Smooth muscle cell (in vitro differentiated cells): Measurements from ENCODE around the gene TSPEAR. TPM values are rescaled to one million over a fixed set of nuclear protein-coding genes. Genes with fewer than 3 reads are reported as not detected.

Source experiments
- DNase-seq: peaks from one replicate; lab custom pipeline; 2025; ENCODE audit not compliant: unreplicated experiment; lab: John Stamatoyannopoulos, UW
- H2AFZ ChIP-seq: fragments of 200-600 bp; sonication (generic); 2 replicates; pipeline ENCODE4 v1.6.0; 2016; ENCODE audit warnings: antibody characterized with exemption, low read depth, mild to moderate bottlenecking
- H3F3A ChIP-seq: fragments of 200-600 bp; sonication (generic); 2 replicates; pipeline ENCODE4 v1.6.0; 2017; ENCODE audit warnings: antibody characterized with exemption, low read depth
- H3K27ac ChIP-seq: fragments of 200-600 bp; sonication (generic); 2 replicates; pipeline ENCODE4 v1.5.1; 2016; ENCODE audit warnings: low read depth, mild to moderate bottlenecking
- H3K27me3 ChIP-seq: fragments of 200-600 bp; sonication (generic); 2 replicates; pipeline ENCODE4 v1.6.1; 2016; ENCODE audit warnings: low read depth, mild to moderate bottlenecking
- H3K36me3 ChIP-seq: fragments of 200-600 bp; sonication (generic); 2 replicates; pipeline ENCODE4 v1.5.1; 2016; ENCODE audit warnings: low read depth
- H3K4me1 ChIP-seq: fragments of 200-600 bp; sonication (generic); 2 replicates; pipeline ENCODE4 v1.5.1; 2016; ENCODE audit warnings: low read depth
- H3K4me2 ChIP-seq: fragments of 200-600 bp; sonication (generic); 2 replicates; pipeline ENCODE4 v1.6.0; 2016; ENCODE audit warnings: mild to moderate bottlenecking
- H3K4me3 ChIP-seq: fragments of 200-600 bp; sonication (generic); 2 replicates; pipeline ENCODE4 v1.5.1; 2016; ENCODE audit warnings: mild to moderate bottlenecking
- H3K79me2 ChIP-seq: fragments of 200-600 bp; sonication (generic); 2 replicates; pipeline ENCODE4 v1.6.0; 2016; ENCODE audit warnings: low read depth, mild to moderate bottlenecking
- H3K9ac ChIP-seq: fragments of 200-600 bp; sonication (generic); 2 replicates; pipeline ENCODE4 v1.6.0; 2016; ENCODE audit warnings: low read depth
- H3K9me3 ChIP-seq: fragments of 200-600 bp; sonication (generic); replicated peaks from 2 replicates; pipeline ENCODE4 v1.5.1; 2016; ENCODE audit warnings: low read depth
- H4K20me1 ChIP-seq: fragments of 200-600 bp; sonication (generic); 2 replicates; pipeline ENCODE4 v1.6.0; 2016; ENCODE audit warnings: low read depth
- WGBS: methylation state at CpG from one replicate; pipeline ENCODE4 v1.1.7; 2016; ENCODE audit warnings: low lambda C conversion rate; 5-methylcytosine and 5-hydroxymethylcytosine counted together
- polyA plus RNA-seq: library from polyadenylated mRNA; unstranded; fragments of >200 nt; fragmentation: Nextera tagmentation; extraction: Ambion mirVana; gene quantifications from 2 replicates; pipeline ENCODE4 v1.2.1, GENCODE V29; 2016
- total RNA-seq: library from RNA; depleted of rRNA; stranded (reverse); fragments of >200 nt; gene quantifications from 2 replicates; pipeline ENCODE4 v1.2.3, GENCODE V29; 2014
- TF ChIP-seq, protein P1 (sequence below): fragments of 200-600 bp; sonication (generic); IDR thresholded peaks from 2 replicates; pipeline ENCODE4 v1.5.1; 2017; ENCODE audit warnings: borderline replicate concordance, mild to moderate bottlenecking, antibody characterized with exemption; ENCODE audit not compliant: insufficient read depth, poor library complexity, severe bottlenecking

Gene TSPEAR
- total and polyA plus RNA-seq, 2 experiments from 2014 or later = 0.71 TPM; not detected in 1

DNA sequence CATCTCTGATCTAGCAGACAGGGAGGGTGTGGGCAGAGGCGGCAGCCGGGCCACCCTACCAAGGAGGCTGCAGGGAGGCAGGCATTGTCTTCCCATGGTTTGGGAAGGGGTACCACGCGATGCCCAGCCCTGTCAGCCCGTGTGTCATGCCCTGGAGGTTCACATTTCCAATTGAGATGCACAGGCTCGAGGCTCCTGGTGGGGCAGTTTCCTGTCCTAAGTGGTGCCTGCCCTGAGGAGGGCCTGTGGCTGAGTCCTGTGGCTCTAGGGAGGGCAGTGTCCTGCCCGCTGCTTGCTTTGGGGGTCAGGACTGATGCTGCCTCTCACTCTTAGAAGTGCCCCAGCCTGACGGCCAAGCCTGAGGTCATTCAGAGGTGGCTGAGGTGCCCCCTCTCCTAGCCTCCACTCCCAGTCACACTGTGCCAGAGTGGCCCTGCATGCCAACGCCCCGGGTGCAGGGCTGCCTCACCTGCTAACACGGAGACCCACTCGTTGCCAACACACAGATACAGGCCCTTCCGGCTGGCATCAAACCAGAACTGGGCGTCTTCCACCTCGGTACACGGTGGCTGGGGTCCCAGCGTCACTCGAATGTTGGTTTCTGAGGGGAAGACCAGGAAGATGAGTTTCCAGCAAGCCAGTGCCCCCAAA is 183.3 kb downstream of the TSPEAR start:
- 90% methylated on average over 18 of the region's 18 CpGs for WGBS
- TF ChIP-seq, protein P1, sequence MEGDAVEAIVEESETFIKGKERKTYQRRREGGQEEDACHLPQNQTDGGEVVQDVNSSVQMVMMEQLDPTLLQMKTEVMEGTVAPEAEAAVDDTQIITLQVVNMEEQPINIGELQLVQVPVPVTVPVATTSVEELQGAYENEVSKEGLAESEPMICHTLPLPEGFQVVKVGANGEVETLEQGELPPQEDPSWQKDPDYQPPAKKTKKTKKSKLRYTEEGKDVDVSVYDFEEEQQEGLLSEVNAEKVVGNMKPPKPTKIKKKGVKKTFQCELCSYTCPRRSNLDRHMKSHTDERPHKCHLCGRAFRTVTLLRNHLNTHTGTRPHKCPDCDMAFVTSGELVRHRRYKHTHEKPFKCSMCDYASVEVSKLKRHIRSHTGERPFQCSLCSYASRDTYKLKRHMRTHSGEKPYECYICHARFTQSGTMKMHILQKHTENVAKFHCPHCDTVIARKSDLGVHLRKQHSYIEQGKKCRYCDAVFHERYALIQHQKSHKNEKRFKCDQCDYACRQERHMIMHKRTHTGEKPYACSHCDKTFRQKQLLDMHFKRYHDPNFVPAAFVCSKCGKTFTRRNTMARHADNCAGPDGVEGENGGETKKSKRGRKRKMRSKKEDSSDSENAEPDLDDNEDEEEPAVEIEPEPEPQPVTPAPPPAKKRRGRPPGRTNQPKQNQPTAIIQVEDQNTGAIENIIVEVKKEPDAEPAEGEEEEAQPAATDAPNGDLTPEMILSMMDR = no peak
- Histone ChIP-seq H4K20me1 (no peaks in the 10 kb centered on the region), H2AFZ (no peak overlapping the region), H3K79me2 (no peaks in the 10 kb centered on the region), H3F3A (no peaks in the 10 kb centered on the region), H3K4me3 (no peak overlapping the region), H3K36me3 (no peaks in the 10 kb centered on the region), H3K4me1 (no peaks in the 10 kb centered on the region), H3K27ac (no peak overlapping the region), H3K9me3 (no peaks in the 10 kb centered on the region), H3K27me3 (no peaks in the 10 kb centered on the region), H3K4me2 (no peak overlapping the region), H3K9ac (no peak overlapping the region)
- no peak for DNase-seq

DNA sequence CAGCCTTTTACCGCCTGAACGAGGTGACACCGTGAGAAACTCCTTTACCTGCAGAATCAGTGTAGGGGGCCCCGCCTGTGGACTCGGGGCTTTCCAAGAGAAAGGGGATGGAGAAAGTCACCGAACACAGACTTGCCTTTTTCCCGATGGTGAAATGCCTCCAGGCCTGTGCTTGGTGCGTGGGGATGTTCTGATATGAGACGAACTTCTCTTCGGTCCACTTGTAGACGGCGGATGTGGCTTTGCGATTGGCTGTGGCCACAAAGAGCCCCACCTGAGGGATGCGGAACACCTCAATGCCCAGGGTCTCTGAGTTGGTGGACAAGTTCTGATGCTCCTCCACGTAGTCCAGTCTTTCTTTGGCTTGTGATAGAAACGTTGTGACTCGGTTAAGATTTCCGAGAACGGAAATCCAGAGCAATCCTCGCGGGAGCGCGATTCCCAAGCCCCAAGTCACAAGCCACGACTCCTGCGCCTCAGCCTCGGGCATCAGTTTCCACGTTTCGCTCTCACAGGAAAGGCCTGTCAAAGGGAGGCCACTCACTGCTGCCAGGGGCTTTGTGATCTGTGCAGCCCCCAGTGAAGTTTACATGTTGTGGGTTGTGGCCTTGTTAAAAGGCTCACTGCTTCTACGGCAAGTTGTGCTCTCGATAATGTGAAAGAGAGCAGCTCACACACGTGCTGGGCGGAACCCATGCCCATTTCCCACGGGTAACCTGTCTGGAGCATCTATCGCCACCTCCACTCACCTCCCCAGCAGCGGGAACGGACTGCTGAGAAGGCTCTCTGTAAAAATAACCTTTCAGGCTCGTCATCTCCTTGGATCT is 184.0 kb downstream of the TSPEAR start:
- no peaks in the 10 kb centered on the region for H3K36me3 ChIP-seq
- no peaks in the 10 kb centered on the region for H3K4me1 ChIP-seq
- H3K4me3 ChIP-seq = no peak overlapping the region
- H3K27ac ChIP-seq = no peak overlapping the region
- H3K4me2 ChIP-seq = no peak overlapping the region
- TF ChIP-seq, protein P1 = no peak
- no peak overlapping the region for H2AFZ ChIP-seq
- H3K9ac ChIP-seq = no peak overlapping the region
- 94% methylated on average over 37 of the region's 37 CpGs for WGBS
- H3K79me2 ChIP-seq = no peaks in the 10 kb centered on the region
- H3K9me3 ChIP-seq = no peaks in the 10 kb centered on the region
- H3F3A ChIP-seq = no peaks in the 10 kb centered on the region
- H3K27me3 ChIP-seq = no peaks in the 10 kb centered on the region
- no peak for DNase-seq
- no peaks in the 10 kb centered on the region for H4K20me1 ChIP-seq

DNA sequence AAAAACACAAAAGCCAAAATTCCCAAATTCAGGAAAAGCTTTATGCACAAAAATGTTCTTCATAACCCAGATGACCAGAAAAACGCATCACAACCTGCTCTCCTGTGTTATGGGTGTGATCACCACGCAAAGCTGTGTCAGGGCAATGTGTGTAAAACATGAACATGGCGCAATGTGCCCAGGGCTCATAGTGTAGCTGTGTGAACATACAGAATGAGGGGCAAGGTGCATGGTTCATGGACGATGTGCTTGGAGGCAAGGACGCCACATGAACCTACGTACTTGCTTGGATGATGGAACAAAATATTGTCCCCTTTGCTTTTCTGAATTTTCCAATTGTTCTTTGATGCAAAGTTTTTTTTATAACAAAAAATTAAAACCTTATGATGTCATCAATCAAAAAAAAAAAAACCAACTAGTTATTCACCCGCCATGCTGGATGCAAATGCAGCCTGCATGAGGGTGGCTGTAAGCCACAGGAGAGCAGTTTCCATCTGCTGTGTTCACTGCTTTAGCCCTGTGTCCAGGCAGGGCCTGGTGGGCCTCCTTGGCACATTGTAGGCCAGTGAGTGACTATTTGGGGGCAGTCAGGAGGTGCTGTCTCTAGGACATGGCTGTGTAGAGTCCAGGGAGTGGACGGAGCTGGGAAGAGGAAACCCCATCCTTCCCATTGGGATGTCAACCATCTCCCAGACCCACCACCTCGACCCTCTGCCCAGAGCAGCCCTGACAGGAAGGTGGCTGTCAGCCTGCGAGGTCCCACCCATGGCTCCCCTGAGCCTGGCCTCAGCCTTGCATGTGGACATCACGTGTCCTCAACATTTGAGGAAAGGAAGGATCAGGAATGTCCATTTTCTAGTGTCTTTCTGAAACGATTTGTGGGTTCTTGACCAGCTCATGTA is 185.0 kb downstream of the TSPEAR start:
- no peak for DNase-seq
- 92% methylated on average over 12 of the region's 12 CpGs for WGBS

More for the DNA sequence above, 185.0 kb downstream of the TSPEAR start:
- Histone ChIP-seq H2AFZ (no peak overlapping the region), H3K36me3 (no peaks in the 10 kb centered on the region), H3K9ac (no peak overlapping the region), H3K27me3 (no peaks in the 10 kb centered on the region), H3K79me2 (no peaks in the 10 kb centered on the region), H3K4me2 (no peak overlapping the region), H3K9me3 (no peaks in the 10 kb centered on the region), H3F3A (no peaks in the 10 kb centered on the region), H3K4me1 (no peaks in the 10 kb centered on the region), H3K4me3 (no peak overlapping the region), H4K20me1 (no peaks in the 10 kb centered on the region), H3K27ac (no peak overlapping the region)
- TF ChIP-seq, protein P1 = no peak
